Measurements from ENCODE around the gene ITGA6.

ITGA6 gene

GRCh38 chr2:172470958-172471922 lies 43.9 kb downstream of the ITGA6 start:
- H3K4me3 ChIP-seq (ENCODE audit: low read length): no peak overlapping the region
- TF ChIP-seq CTCF (IDR thresholded peaks at IDR 0.05; ENCODE audit: insufficient read depth, low read depth, low read length, missing control alignments): no peak
- no peak for DNase-seq (ENCODE audit: low read depth)

GRCh38 chr2:172472446-172473033 lies 45.2 kb downstream of the ITGA6 start:
- no peak for TF ChIP-seq CTCF (IDR thresholded peaks at IDR 0.05; ENCODE audit: insufficient read depth, low read depth, low read length, missing control alignments)
- no peak for DNase-seq (ENCODE audit: low read depth)
- H3K4me3 ChIP-seq (ENCODE audit: low read length): no peak overlapping the region

- no peak for DNase-seq (ENCODE audit: low read depth)
- H3K4me3 ChIP-seq (ENCODE audit: low read length): no peak overlapping the region
- no peak for TF ChIP-seq CTCF (IDR thresholded peaks at IDR 0.05; ENCODE audit: insufficient read depth, low read depth, low read length, missing control alignments)
Observed at GRCh38 chr2:172473167-172473566, 45.8 kb downstream of the ITGA6 start.

- H3K4me3 ChIP-seq (ENCODE audit: low read length): no peak overlapping the region
- no peak for DNase-seq (ENCODE audit: low read depth)
- no peak for TF ChIP-seq CTCF (IDR thresholded peaks at IDR 0.05; ENCODE audit: insufficient read depth, low read depth, low read length, missing control alignments)
Observed at GRCh38 chr2:172478353-172478752, 51.0 kb downstream of the ITGA6 start.

GRCh38 chr2:172480301-172481218 lies 53.2 kb downstream of the ITGA6 start:
- TF ChIP-seq CTCF (IDR thresholded peaks at IDR 0.05; ENCODE audit: insufficient read depth, low read depth, low read length, missing control alignments): no peak
- H3K4me3 ChIP-seq (ENCODE audit: low read length): no peak overlapping the region
- DNase-seq (ENCODE audit: low read depth): no peak

- no peak for TF ChIP-seq CTCF (IDR thresholded peaks at IDR 0.05; ENCODE audit: insufficient read depth, low read depth, low read length, missing control alignments)
- no peak for DNase-seq (ENCODE audit: low read depth)
- H3K4me3 ChIP-seq (ENCODE audit: low read length): no peak overlapping the region
Observed at GRCh38 chr2:172481507-172482262, 54.3 kb downstream of the ITGA6 start.
